CD4-positive, alpha-beta T cell treated with Interleukin-15 for 1 hour (primary cell): ENCODE results near the gene HMGCS1.
"Not testable (repeated sequence)": the region's sequence is repeated elsewhere in the genome, so short reads cannot be mapped to it uniquely, and the experiment has no call there.

Experiments
- DNase-seq: peaks from one replicate; pipeline ENCODE4 v3.0.0-alpha.2; 2020

Gene HMGCS1

GRCh38 chr5:43312076-43312661 is 1.0 kb downstream of the HMGCS1 start:
- no peak for DNase-seq

GRCh38 chr5:43309637-43310036 is 3.6 kb downstream of the HMGCS1 start:
- no peak for DNase-seq

DNA sequence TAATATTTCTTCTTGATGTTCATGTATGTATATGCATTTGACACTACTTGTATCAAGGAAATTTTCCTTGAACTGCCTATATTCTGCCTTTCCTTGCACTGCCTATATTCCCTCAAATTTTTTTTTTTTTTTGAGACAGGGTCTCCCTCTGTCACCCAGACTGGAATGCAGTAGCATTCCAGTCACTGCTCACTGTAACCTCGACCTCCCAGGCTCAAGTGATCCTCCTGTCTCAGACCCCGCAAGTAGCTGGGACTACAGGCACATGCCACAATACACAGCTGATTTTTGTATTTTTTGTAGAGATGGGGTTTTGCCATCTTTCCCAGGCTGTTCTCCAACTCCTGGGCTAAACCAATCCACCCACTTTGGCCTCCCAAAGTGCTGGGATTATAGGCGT is 4.1 kb downstream of the HMGCS1 start:
- DNase-seq = no peak

DNA sequence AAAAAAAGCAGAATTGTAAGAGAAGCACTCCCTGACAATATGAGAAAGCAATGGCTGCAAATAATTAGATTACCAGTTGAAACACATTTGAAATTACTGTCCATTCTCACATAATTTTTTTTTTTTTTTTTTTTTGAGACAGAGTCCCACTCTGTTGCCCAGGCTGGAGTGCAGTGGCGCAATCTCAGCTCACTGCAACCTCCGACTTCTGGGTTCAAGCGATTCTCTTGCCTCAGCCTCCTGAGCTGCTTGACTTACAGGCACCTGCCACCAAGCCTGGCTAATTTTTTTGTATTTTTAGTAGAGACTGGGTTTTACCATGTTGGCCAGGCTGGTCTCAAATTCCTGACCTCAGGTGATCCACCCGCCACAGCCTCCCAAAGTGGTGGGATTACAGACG is 6.3 kb downstream of the HMGCS1 start:
- DNase-seq = not testable (repeated sequence)

- no peak for DNase-seq
These were observed 7.2 kb downstream of the HMGCS1 start for GRCh38 chr5:43305948-43306565.

GRCh38 chr5:43304525-43304924 is 8.7 kb downstream of the HMGCS1 start:
- no peak for DNase-seq

DNA sequence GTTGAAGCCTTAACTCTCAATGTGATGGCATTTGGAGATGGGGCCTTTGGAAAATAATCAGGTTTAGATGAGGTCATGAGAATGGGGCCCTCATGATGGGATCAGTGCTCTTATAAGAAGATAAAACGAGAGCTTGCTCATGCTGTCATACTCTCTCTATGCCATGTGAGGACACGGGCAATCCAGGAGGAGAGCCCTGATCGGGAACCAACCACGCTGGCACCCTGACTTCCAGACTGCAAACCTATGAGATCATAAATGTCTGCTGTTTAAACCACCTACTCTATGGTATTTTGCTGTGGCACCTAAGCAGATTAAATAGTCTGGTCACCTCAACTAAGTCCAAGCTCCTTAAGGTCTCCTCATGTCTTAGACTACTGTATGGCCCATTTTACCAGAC is 10.0 kb downstream of the HMGCS1 start:
- DNase-seq = no peak

DNA sequence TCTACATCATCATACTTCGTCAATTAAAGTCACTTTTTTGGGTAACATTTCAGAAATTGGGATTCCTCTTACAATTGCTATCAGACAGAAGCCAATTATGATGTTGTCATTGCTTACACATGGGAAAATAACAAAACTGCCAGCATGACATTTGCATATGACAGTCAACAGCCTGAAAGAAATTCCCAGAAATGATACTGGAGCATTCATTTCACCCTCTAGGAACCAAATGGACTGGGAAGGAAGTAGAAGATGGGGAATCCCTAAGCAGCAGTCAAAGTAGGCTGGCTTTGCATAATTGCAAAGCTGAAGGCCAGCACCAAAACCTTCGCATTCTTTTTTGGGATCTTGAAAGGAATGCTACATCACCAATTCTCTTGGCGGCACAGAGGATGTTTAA is 10.7 kb downstream of the HMGCS1 start:
- no peak for DNase-seq

- DNase-seq = no peak
These were observed 11.5 kb downstream of the HMGCS1 start for GRCh38 chr5:43301653-43302091.

- no peak for DNase-seq
These were observed 13.1 kb downstream of the HMGCS1 start for GRCh38 chr5:43300112-43300511.

DNA sequence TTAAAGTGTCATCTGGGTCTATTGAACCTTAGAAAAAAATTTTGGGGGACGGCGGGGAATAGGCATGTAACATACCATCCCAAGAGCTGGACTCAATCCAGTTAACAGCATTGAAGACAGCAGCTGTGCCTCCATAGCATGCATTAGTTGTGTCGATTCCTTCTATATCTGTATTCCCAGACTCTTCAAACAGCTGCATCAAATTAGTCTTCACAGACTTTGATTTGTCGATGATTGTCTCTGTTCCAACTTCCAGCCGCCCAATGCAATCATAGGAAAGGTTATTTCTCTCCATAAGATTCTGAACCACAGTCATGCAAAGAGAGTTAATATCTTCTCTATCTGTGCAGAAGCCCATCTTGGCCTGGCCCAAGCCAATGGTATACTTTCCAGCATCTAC is 14.8 kb downstream of the HMGCS1 start:
- no peak for DNase-seq

DNA sequence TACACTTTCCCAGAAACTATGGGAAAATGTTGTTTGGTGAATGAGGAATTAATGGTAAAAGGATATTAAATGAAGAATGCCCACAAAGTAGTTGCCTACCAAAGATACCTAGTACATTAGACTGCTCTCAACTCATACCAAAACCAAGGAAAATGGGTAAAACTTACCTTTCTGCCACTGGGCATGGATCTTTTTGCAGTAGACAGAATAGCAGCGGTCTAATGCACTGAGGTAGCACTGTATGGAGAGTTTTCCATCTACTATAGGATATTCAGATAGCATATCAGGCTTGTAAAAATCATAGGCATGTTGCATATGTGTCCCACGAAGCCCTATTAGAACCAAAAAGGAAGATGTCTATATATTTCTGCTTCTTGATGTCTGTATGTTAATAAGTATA is 16.4 kb downstream of the HMGCS1 start:
- DNase-seq = no peak

DNA sequence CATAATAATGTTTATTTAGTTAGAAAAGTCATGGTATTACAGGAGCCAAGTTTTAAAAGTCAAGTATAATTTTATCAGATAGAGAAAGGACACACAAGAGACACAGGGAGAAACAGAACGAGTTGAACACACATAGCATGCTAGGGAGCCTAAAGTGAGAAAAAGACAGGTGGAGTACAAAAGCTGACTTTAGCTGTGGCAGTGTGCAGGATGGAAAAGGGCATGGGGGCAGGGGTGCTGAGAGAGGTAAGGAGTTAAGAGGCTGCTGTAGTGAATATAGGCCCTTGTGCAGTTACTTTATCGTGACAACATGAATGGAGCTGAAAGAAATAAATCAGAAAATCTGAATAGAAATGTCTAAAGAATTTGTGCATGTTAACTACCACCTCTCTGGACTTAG is 18.0 kb downstream of the HMGCS1 start:
- no peak for DNase-seq

DNA sequence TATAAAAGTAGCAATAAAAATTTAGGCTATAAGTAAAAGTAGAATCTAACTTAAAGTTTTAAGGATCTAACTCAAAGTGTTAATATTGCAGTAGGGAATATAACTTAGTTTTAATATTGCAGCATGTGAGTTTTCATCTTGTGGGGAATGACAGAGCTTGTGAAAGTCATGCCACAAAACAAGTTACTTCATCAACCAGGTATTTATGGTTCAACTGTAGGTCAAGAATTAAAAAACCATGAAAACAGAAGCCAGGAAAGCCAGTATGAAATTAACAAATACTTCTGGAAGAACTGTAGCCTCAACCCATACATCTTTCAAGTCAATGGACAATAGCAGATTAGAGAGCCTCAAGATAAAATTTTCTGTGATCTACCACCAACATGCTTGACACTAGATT is 19.0 kb downstream of the HMGCS1 start:
- DNase-seq = no peak

- no peak for DNase-seq
These were observed 22.5 kb downstream of the HMGCS1 start for GRCh38 chr5:43290726-43291125.

DNA sequence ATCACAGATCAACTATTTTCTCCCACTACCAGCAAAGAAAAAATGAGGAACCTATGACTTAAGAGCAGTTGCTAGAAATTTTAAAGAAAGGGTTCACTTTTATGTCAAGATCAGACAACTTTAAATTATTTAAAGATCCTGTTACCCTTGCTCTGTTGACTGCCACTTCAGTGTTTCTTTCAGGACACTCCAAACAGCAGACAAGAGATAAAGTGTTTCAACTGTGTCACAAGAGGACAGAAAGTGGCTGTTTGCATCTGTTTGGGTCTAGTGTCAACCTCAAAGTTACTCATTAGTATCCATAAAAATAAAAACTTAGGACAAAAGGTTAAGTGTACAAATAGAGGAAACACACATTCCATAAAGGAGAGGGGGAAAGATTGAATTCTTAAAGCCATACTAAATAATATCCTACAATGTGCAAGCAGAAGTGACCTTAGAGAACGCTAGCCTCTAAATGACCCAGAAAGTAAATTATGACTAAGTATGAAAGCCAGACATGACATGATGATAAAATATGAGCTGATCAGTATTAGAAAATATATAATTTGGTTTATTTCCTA is 24.9 kb downstream of the HMGCS1 start:
- DNase-seq = no peak

- DNase-seq = no peak
These were observed 25.7 kb downstream of the HMGCS1 start for GRCh38 chr5:43287493-43287892.

DNA sequence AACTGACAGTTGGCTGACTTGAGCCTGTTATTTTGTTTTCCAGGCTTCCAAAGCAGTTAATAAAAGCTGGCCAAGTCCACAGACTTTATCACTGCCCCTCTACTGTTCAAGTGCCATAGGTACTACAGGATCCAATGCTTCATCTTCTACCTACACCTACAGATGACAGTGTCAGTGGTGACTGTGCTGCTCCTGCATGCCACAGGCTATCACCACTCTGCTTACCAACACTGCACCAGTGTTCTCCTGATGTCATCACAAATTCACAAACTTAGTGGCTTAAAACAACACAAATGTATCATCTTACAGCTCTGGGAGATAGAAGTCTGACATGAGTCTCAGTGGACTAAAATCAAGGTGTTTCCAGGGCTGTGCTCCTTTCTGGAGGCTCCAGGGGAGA is 26.6 kb downstream of the HMGCS1 start:
- no peak for DNase-seq

DNA sequence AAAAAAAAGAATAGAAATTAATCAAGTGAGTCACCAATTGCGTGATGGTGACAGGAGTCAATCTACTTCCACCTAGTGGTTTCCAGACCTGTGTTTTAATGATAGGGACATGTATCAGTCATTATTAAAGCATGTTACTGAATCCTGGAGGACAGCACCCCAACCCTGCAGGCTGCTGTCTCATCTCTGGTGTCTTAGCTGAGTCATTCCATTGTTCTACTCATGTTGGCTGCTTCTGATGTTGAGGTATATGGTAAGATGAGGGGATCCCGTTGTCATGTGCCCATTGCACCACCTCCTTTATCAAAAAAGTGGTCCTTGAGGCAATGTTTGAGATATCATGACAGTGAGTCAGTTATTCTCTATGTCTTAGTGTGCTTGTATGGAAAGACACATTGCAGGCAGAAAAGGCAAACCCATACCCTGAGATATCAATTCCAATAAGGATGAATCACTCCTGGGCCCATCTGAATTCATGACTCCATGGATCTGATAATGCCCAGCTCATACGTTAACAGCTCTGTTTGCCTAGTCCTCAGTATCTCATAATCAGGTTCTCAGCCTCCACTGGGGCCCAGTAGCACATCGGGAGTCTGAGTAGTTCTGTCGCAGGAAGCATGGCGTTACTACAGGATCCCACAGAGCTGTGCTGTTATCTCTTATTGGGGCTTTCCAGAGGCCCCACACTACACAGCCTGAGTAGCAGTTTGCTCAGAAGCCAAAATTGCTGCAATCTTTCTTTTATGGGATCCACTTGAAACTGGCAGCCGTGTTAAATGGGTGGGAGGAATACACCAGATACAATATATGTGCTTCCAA is 31.2 kb downstream of the HMGCS1 start:
- DNase-seq = no peak

GRCh38 chr5:43279548-43280274 is 33.5 kb downstream of the HMGCS1 start:
- no peak for DNase-seq

DNA sequence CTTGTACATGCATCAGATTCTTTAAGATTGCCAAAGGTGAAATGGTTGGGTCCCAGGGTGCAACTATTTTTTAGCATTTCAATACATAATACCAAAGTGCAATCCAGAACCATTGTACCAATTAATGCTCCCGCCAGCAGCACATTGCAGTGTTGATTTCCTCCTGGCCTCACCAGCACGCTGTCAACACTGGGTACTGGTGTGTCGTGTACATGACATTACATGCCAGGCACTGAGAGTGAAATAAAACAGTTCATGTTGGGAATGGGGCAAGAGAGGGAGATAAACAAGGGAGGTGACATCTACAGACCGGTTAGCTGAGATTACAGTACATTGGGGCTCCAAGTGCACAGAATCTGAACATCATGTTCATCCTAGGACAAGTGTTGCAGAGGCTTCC is 37.8 kb downstream of the HMGCS1 start:
- no peak for DNase-seq

- no peak for DNase-seq
These were observed 38.6 kb downstream of the HMGCS1 start for GRCh38 chr5:43274435-43275114.

DNA sequence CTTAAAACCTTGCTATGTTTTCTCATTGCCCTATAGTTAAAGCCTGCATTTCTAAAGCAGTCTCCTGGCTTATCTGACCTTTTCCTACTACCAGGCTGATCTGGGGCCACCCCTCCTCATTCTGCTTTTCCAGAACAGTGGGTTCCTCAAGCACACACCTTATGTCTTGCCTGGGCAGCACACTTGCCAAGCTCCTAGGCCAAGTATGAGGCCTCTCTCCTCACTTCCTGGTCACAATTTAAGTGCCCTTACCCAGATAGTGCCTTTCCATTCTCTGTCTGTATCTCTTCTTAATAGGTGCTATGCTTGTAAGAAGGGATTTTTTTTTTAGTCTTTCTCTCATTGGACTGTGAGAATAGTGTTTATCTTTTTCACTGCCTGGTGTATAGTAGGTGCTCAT is 39.7 kb downstream of the HMGCS1 start:
- no peak for DNase-seq
